Neural progenitor cell (in vitro differentiated cells): ENCODE measurements around the gene OR2T27. TPM values are rescaled to one million over a fixed set of nuclear protein-coding genes. Genes with fewer than 3 reads are reported as not detected.
"Not testable (repeated sequence)": the region's sequence is repeated elsewhere in the genome, so short reads cannot be mapped to it uniquely, and the experiment has no call there.

Experiments used
- DNase-seq: peaks from one replicate; pipeline ENCODE4 v3.0.0-alpha.2; 2016; ENCODE audit warnings: low spot score
- H2AFZ ChIP-seq: fragments of 200-600 bp; sonication (generic); replicated peaks from 2 replicates; pipeline ENCODE4 v1.6.1; 2016; ENCODE audit warnings: antibody characterized with exemption
- H3F3A ChIP-seq: fragments of 200-600 bp; sonication (generic); 2 replicates; pipeline ENCODE4 v1.6.1; 2016; ENCODE audit warnings: antibody characterized with exemption, low read depth
- H3K27ac ChIP-seq: fragments of 200-600 bp; sonication (generic); 2 replicates; pipeline ENCODE4 v1.5.1; 2016; ENCODE audit warnings: mild to moderate bottlenecking
- H3K27me3 ChIP-seq: fragments of 200-600 bp; sonication (generic); 2 replicates; pipeline ENCODE4 v1.6.1; 2016; ENCODE audit warnings: mild to moderate bottlenecking, moderate library complexity
- H3K36me3 ChIP-seq: fragments of 200-600 bp; sonication (generic); 2 replicates; pipeline ENCODE4 v1.5.1; 2016
- H3K4me1 ChIP-seq: fragments of 200-600 bp; sonication (generic); 2 replicates; pipeline ENCODE4 v1.6.1; 2016; ENCODE audit warnings: mixed run types
- H3K4me2 ChIP-seq: fragments of 200-600 bp; sonication (generic); 2 replicates; pipeline ENCODE4 v1.6.1; 2016
- H3K4me3 ChIP-seq: fragments of 200-600 bp; sonication (generic); 2 replicates; pipeline ENCODE4 v1.5.1; 2016
- H3K79me2 ChIP-seq: fragments of 200-600 bp; sonication (generic); 2 replicates; pipeline ENCODE4 v1.6.1; 2016; ENCODE audit warnings: low read depth
- H3K9ac ChIP-seq: fragments of 200-600 bp; sonication (generic); 2 replicates; pipeline ENCODE4 v1.6.1; 2016
- H3K9me3 ChIP-seq: fragments of 200-600 bp; sonication (generic); 2 replicates; pipeline ENCODE4 v1.5.1; 2016; ENCODE audit warnings: low read depth
- H4K20me1 ChIP-seq: fragments of 200-600 bp; sonication (generic); 2 replicates; pipeline ENCODE4 v1.6.1; 2016; ENCODE audit warnings: low read depth
- H3K27ac Mint-ChIP-seq: 3 replicates; pipeline ENCODE4 v1.8.0; 2021; ENCODE audit warnings: mixed read lengths
- H3K27me3 Mint-ChIP-seq: 2 replicates; pipeline ENCODE4 v1.8.0; 2022; ENCODE audit warnings: low read depth, mild to moderate bottlenecking, inconsistent platforms, moderate library complexity, mixed read lengths; ENCODE audit not compliant: insufficient read depth
- H3K36me3 Mint-ChIP-seq: 3 replicates; pipeline ENCODE4 v1.8.0; 2021; ENCODE audit warnings: mixed read lengths
- H3K4me1 Mint-ChIP-seq: 3 replicates; pipeline ENCODE4 v1.8.0; 2021; ENCODE audit warnings: mixed read lengths
- H3K4me3 Mint-ChIP-seq: 3 replicates; pipeline ENCODE4 v1.8.0; 2021; ENCODE audit warnings: mild to moderate bottlenecking, moderate library complexity, mixed read lengths
- H3K9me3 Mint-ChIP-seq: 3 replicates; pipeline ENCODE4 v1.8.0; 2020; ENCODE audit warnings: mixed read lengths
- CTCF ChIP-seq: fragments of 200-600 bp; sonication (generic); IDR thresholded peaks from 2 replicates; pipeline ENCODE4 v1.5.1; 2017; ENCODE audit warnings: antibody characterized with exemption, mild to moderate bottlenecking
- EZH2 ChIP-seq: fragments of 200-600 bp; sonication (generic); IDR thresholded peaks from 2 replicates; pipeline ENCODE4 v1.6.1; 2017; ENCODE audit warnings: antibody characterized with exemption, mild to moderate bottlenecking, moderate library complexity
- EZH2phosphoT487 ChIP-seq: fragments of 200-600 bp; sonication (generic); IDR thresholded peaks from 2 replicates; pipeline ENCODE4 v1.6.1; 2017; ENCODE audit warnings: antibody characterized with exemption
- total RNA-seq: library from RNA; depleted of rRNA; stranded (reverse); fragments of >200 nt; gene quantifications from 2 replicates; pipeline ENCODE4 v1.2.3, GENCODE V29; 2015; ENCODE audit warnings: low replicate concordance

The OR2T27 gene
- total RNA-seq = not detected in 2 replicates

GRCh38 chr1:248655354-248655753 is at the start of gene OR2T27:
Gene OR2T27 (minus strand): TSS chr1:248655528. CDS start chr1:248650884, 4,644 bp downstream.
- H3K9me3 Mint-ChIP-seq, H3K27ac ChIP-seq, H3K4me1 ChIP-seq, H3K27me3 Mint-ChIP-seq, H3K4me3 Mint-ChIP-seq, H2AFZ ChIP-seq, H3K4me3 ChIP-seq, H3K27ac Mint-ChIP-seq, H3K4me2 ChIP-seq, H3K27me3 ChIP-seq, H3K9me3 ChIP-seq, H3F3A ChIP-seq, H3K4me1 Mint-ChIP-seq, H3K36me3 ChIP-seq, H3K36me3 Mint-ChIP-seq, H3K9ac ChIP-seq, H4K20me1 ChIP-seq, DNase-seq, H3K79me2 ChIP-seq: not testable (repeated sequence)

- Histone ChIP-seq H2AFZ (no peak overlapping the region), H3K9me3 (peaks cover 23% of the 10 kb centered on the region), H3K36me3 (no peaks in the 10 kb centered on the region), H4K20me1 (no peaks in the 10 kb centered on the region), H3K79me2 (no peaks in the 10 kb centered on the region), H3K4me3 (no peak overlapping the region), H3K27me3 (no peaks in the 10 kb centered on the region), H3K9ac (no peak overlapping the region), H3K27ac (no peak overlapping the region), H3K4me1 (no peaks in the 10 kb centered on the region), H3K4me2 (no peak overlapping the region), H3F3A (no peaks in the 10 kb centered on the region)
- no peak for DNase-seq
- H3K36me3 Mint-ChIP-seq = no peaks in the 10 kb centered on the region
- H3K9me3 Mint-ChIP-seq = peaks cover 29% of the 10 kb centered on the region
- no peak for TF ChIP-seq CTCF
- TF ChIP-seq EZH2 = no peak
- TF ChIP-seq EZH2phosphoT487 = no peak
- no peaks in the 10 kb centered on the region for H3K4me1 Mint-ChIP-seq
- H3K27ac Mint-ChIP-seq = no peak overlapping the region
- H3K27me3 Mint-ChIP-seq = peaks cover 3% of the 10 kb centered on the region
- no peak overlapping the region for H3K4me3 Mint-ChIP-seq
Observed at GRCh38 chr1:248704606-248705005, 49.3 kb upstream of the OR2T27 start.

GRCh38 chr1:248703674-248704073 is 48.3 kb upstream of the OR2T27 start:
- H3K9ac ChIP-seq = no peak overlapping the region
- H3K36me3 ChIP-seq = no peaks in the 10 kb centered on the region
- no peak overlapping the region for H3K27ac ChIP-seq
- peaks cover 28% of the 10 kb centered on the region for H3K9me3 ChIP-seq
- no peaks in the 10 kb centered on the region for H3K79me2 ChIP-seq
- no peak overlapping the region for H3K4me2 ChIP-seq
- H3K9me3 Mint-ChIP-seq = peaks cover 27% of the 10 kb centered on the region
- no peaks in the 10 kb centered on the region for H3K4me1 ChIP-seq
- no peaks in the 10 kb centered on the region for H4K20me1 ChIP-seq
- H3K36me3 Mint-ChIP-seq = no peaks in the 10 kb centered on the region
- H3K4me3 ChIP-seq = no peak overlapping the region
- H3K27ac Mint-ChIP-seq = no peak overlapping the region
- H3K4me1 Mint-ChIP-seq = no peaks in the 10 kb centered on the region
- TF ChIP-seq EZH2phosphoT487 = no peak
- no peak for TF ChIP-seq EZH2
- no peak for TF ChIP-seq CTCF
- H2AFZ ChIP-seq = no peak overlapping the region
- peaks cover 3% of the 10 kb centered on the region for H3K27me3 Mint-ChIP-seq
- no peak overlapping the region for H3K4me3 Mint-ChIP-seq
- no peaks in the 10 kb centered on the region for H3K27me3 ChIP-seq
- DNase-seq = no peak
- H3F3A ChIP-seq = no peaks in the 10 kb centered on the region

- H3K36me3 Mint-ChIP-seq = no peaks in the 10 kb centered on the region
- no peaks in the 10 kb centered on the region for H3K36me3 ChIP-seq
- H3K27me3 Mint-ChIP-seq = peaks cover 6% of the 10 kb centered on the region
- no peak within 1 kb of the TSS for H2AFZ ChIP-seq
- no peaks in the 10 kb centered on the region for H3K4me1 ChIP-seq
- DNase-seq = no peak
- H4K20me1 ChIP-seq = no peaks in the 10 kb centered on the region
- no peak within 1 kb of the TSS for H3K4me2 ChIP-seq
- TF ChIP-seq EZH2 (no peak), CTCF (no peak), EZH2phosphoT487 (no peak)
- no peak within 1 kb of the TSS for H3K4me3 Mint-ChIP-seq
- H3K9me3 ChIP-seq = peaks cover 36% of the 10 kb centered on the region
- H3F3A ChIP-seq = no peaks in the 10 kb centered on the region
- no peaks in the 10 kb centered on the region for H3K27me3 ChIP-seq
- no peak within 1 kb of the TSS for H3K27ac ChIP-seq
- no peak within 1 kb of the TSS for H3K4me3 ChIP-seq
- no peaks in the 10 kb centered on the region for H3K79me2 ChIP-seq
- no peak within 1 kb of the TSS for H3K27ac Mint-ChIP-seq
- H3K9ac ChIP-seq = no peak within 1 kb of the TSS
- H3K9me3 Mint-ChIP-seq = peaks cover 24% of the 10 kb centered on the region
- no peaks in the 10 kb centered on the region for H3K4me1 Mint-ChIP-seq
Observed at GRCh38 chr1:248702714-248703113, 47.4 kb upstream of the OR2T27 start, which contains the start of gene OR14I1. Gene OR14I1 (minus strand): TSS chr1:248702766.
